HCT116 (cell line): ENCODE results near the gene PGBD1. TPM values are rescaled to one million over a fixed set of nuclear protein-coding genes. Genes with fewer than 3 reads are reported as not detected.

Experiments used
- ATAC-seq: fragments of 200-7000 bp; cut with Tn5 transposase; 2 replicates; pipeline ENCODE4 v1.9.1; 2020; ENCODE audit warnings: mild to moderate bottlenecking, moderate library complexity
- BruUV-seq: library from RNA; stranded (reverse); fragments of 400-500 nt; replicated peaks from 2 replicates; lab custom pipeline; 2021; lab: Mats Ljungman, UMichigan
- CTCF ChIA-PET: fragments of 300-600 bp; sonication (Branson Sonifier 250); formaldehyde crosslinking; loops from one replicate; lab custom pipeline; 2021; ENCODE audit warnings: antibody characterized with exemption; lab: Charles Lee
- POLR2A ChIA-PET: fragments of 300-600, 350-600 bp; sonication (Branson Sonifier 250); formaldehyde crosslinking; loops from one replicate; lab custom pipeline; 2021; ENCODE audit warnings: antibody characterized with exemption; lab: Charles Lee
- RAD21 ChIA-PET, 2 experiments: fragments of 300-600 bp; sonication (Branson Sonifier 250); formaldehyde crosslinking; loops; one replicate each; lab custom pipeline; 2023; ENCODE audit warnings: low total read pairs in 2 of 2; ENCODE audit not compliant: uncharacterized antibody in 2 of 2, unreplicated experiment in 2 of 2, low non-redundant PET in 1 of 2; lab: Charles Lee
- DNase-seq: peaks from one replicate; pipeline ENCODE4 v3.0.0-alpha.2; 2010; ENCODE audit warnings: low read depth, low spot score
- H2AFZ ChIP-seq: fragments of 200-600 bp; shearing (Covaris generic), sonication (generic); 2 replicates; pipeline ENCODE4 v1.6.1; 2017; ENCODE audit warnings: low read depth, mixed run types, mixed read lengths, antibody characterized with exemption, low read length; ENCODE audit not compliant: poor library complexity, severe bottlenecking
- H3K27ac ChIP-seq: 2 replicates; pipeline ENCODE4 v1.5.1; 2012; ENCODE audit warnings: low read depth, low read length
- H3K27me3 ChIP-seq: fragments of 200-600 bp; sonication (generic); 2 replicates; pipeline ENCODE4 v1.6.1; 2016; ENCODE audit warnings: mixed run types, low read length, mixed read lengths; ENCODE audit not compliant: insufficient read depth
- H3K36me3 ChIP-seq, 2 experiments: fragments of 200-500 bp in 1 of 2; fragments of 200-600 bp in 1 of 2; sonication (Bioruptor generic) in 1 of 2; sonication (generic) in 1 of 2; 2 replicates each; pipeline versions ENCODE4 v1.5.1 to v1.6.1; 2014 to 2016; ENCODE audit warnings: low read length in 2 of 2, inconsistent platforms in 1 of 2, mixed read lengths in 1 of 2, mixed run types in 1 of 2; ENCODE audit not compliant: insufficient read depth in 2 of 2, control insufficient read depth in 1 of 2
- H3K4me1 ChIP-seq, 2 experiments: fragments of 200-600 bp in 1 of 2; sonication (generic) in 1 of 2; 2 replicates each; pipeline versions ENCODE4 v1.5.1 to v1.6.1; 2012 to 2017; ENCODE audit warnings: low read length in 2 of 2, inconsistent platforms in 1 of 2, mild to moderate bottlenecking in 1 of 2, mixed read lengths in 1 of 2, mixed run types in 1 of 2, moderate library complexity in 1 of 2; ENCODE audit not compliant: insufficient read depth in 2 of 2, control insufficient read depth in 1 of 2
- H3K4me2 ChIP-seq: fragments of 200-600 bp; sonication (generic); 2 replicates; pipeline ENCODE4 v1.6.1; 2017; ENCODE audit warnings: mixed run types, low read length, mixed read lengths
- H3K4me3 ChIP-seq, 2 experiments: fragments of 200-600 bp in 1 of 2; sonication (generic) in 1 of 2; replicated peaks in 1 of 2; 2 replicates each; pipeline ENCODE4 v1.5.1; 2011 to 2016; ENCODE audit warnings: low read length in 2 of 2, control low read depth in 1 of 2, low read depth in 1 of 2, mild to moderate bottlenecking in 1 of 2, mixed read lengths in 1 of 2, mixed run types in 1 of 2
- H3K79me2 ChIP-seq: fragments of 200-600 bp; sonication (generic); 2 replicates; pipeline ENCODE4 v1.6.1; 2017; ENCODE audit warnings: mild to moderate bottlenecking, mixed run types, low read length, moderate library complexity, mixed read lengths; ENCODE audit not compliant: insufficient read depth
- H3K9ac ChIP-seq: fragments of 200-600 bp; sonication (generic); 2 replicates; pipeline ENCODE4 v1.6.1; 2016; ENCODE audit warnings: low read length, mixed read lengths
- H3K9me2 ChIP-seq: fragments of 200-600 bp; sonication (generic), shearing (Covaris generic); 2 replicates; pipeline ENCODE4 v1.6.1; 2017; ENCODE audit warnings: mixed run types, mild to moderate bottlenecking, moderate library complexity; ENCODE audit not compliant: insufficient read depth
- H3K9me3 ChIP-seq, 2 experiments: fragments of 200-500 bp in 1 of 2; fragments of 200-600 bp in 1 of 2; sonication (Bioruptor generic) in 1 of 2; sonication (generic) in 1 of 2; 2 replicates each; pipeline ENCODE4 v1.6.1; 2014 to 2017; ENCODE audit warnings: low read length in 2 of 2, mixed read lengths in 2 of 2, inconsistent platforms in 1 of 2, low read depth in 1 of 2, mild to moderate bottlenecking in 1 of 2, mixed run types in 1 of 2, moderate library complexity in 1 of 2; ENCODE audit not compliant: control insufficient read depth in 1 of 2, insufficient read depth in 1 of 2
- H4K20me1 ChIP-seq: fragments of 200-600 bp; sonication (generic), shearing (Covaris generic); 2 replicates; pipeline ENCODE4 v1.6.1; 2017; ENCODE audit warnings: mixed run types, mild to moderate bottlenecking, moderate library complexity; ENCODE audit not compliant: insufficient read depth
- CBX3 ChIP-seq: IDR thresholded peaks from 2 replicates; pipeline ENCODE4 v1.6.1; 2012; ENCODE audit warnings: low read depth
- CTCF ChIP-seq, 3 experiments: fragments of 200-600 bp in 1 of 3; sonication (generic) in 1 of 3; IDR thresholded peaks in 2 of 3; conservative IDR thresholded peaks in 1 of 3; 2 replicates each; pipeline ENCODE4 v1.5.1; 2012 to 2017; ENCODE audit warnings: low read depth in 2 of 3, low read length in 2 of 3, antibody characterized with exemption in 1 of 3, borderline replicate concordance in 1 of 3, control low read depth in 1 of 3, mild to moderate bottlenecking in 1 of 3, mixed read lengths in 1 of 3, mixed run types in 1 of 3, moderate library complexity in 1 of 3; ENCODE audit not compliant: insufficient read depth in 1 of 3
- ELF1 ChIP-seq: IDR thresholded peaks from 2 replicates; pipeline ENCODE4 v1.6.1; 2012; ENCODE audit warnings: low read depth, borderline replicate concordance
- EZH2 ChIP-seq: fragments of 200-600 bp; sonication (generic); IDR thresholded peaks from 2 replicates; pipeline ENCODE4 v1.6.1; 2017; ENCODE audit warnings: antibody characterized with exemption, mixed run types
- EZH2phosphoT487 ChIP-seq: fragments of 200-600 bp; IDR thresholded peaks from 2 replicates; pipeline ENCODE4 v1.6.1; 2018; ENCODE audit warnings: antibody characterized with exemption, borderline replicate concordance
- JUND ChIP-seq: IDR thresholded peaks from 2 replicates; pipeline ENCODE4 v1.6.1; 2012
- POLR2A ChIP-seq: IDR thresholded peaks from 2 replicates; pipeline ENCODE4 v1.7.0; 2011; ENCODE audit warnings: borderline replicate concordance; ENCODE audit not compliant: insufficient read depth, insufficient read length; ENCODE audit errors: extremely low read depth
- POLR2AphosphoS5 ChIP-seq: IDR thresholded peaks from 2 replicates; pipeline ENCODE4 v1.6.1; 2011; ENCODE audit warnings: mild to moderate bottlenecking, low read depth, low read length, moderate library complexity
- REST ChIP-seq: IDR thresholded peaks from 2 replicates; pipeline ENCODE4 v1.6.1; 2012; ENCODE audit warnings: low read depth
- SIN3A ChIP-seq: IDR thresholded peaks from 2 replicates; pipeline ENCODE4 v1.6.1; 2012; ENCODE audit warnings: low read depth
- SP1 ChIP-seq: IDR thresholded peaks from 2 replicates; pipeline ENCODE4 v1.6.1; 2012; ENCODE audit warnings: low read depth
- SRF ChIP-seq: IDR thresholded peaks from 2 replicates; pipeline ENCODE4 v1.6.1; 2012; ENCODE audit warnings: low read depth
- TCF7L2 ChIP-seq: IDR thresholded peaks from 2 replicates; pipeline ENCODE4 v1.7.0; 2011; ENCODE audit warnings: borderline replicate concordance, inconsistent platforms; ENCODE audit not compliant: insufficient read depth, insufficient read length; ENCODE audit errors: extremely low read depth
- YY1 ChIP-seq: IDR thresholded peaks from 2 replicates; pipeline ENCODE4 v1.6.1; 2011; ENCODE audit warnings: low read length, low read depth, moderate library complexity, mild to moderate bottlenecking; ENCODE audit not compliant: insufficient replicate concordance; ENCODE audit errors: extremely low read depth
- ZBTB33 ChIP-seq: IDR thresholded peaks from 2 replicates; pipeline ENCODE4 v1.6.1; 2011; ENCODE audit warnings: mild to moderate bottlenecking, low read length, moderate library complexity; ENCODE audit not compliant: insufficient replicate concordance; ENCODE audit errors: extremely low read depth
- ZFX ChIP-seq: fragments of 450-650 bp; IDR thresholded peaks from 2 replicates; pipeline ENCODE4 v1.6.1; 2017
- intact Hi-C: fragments of 100-400 bp; cut with micrococcal nuclease; formaldehyde crosslinking; loops from 2 replicates; pipeline ENCODE4 v1.10.0; 2022
- total RNA-seq: library from RNA; stranded (reverse); gene quantifications from one replicate; pipeline ENCODE4 v1.2.1, GENCODE V29; 2021; ENCODE audit not compliant: unreplicated experiment

Gene PGBD1
- total RNA-seq, 1 experiment from 2014 or later = 3.6 TPM

DNA sequence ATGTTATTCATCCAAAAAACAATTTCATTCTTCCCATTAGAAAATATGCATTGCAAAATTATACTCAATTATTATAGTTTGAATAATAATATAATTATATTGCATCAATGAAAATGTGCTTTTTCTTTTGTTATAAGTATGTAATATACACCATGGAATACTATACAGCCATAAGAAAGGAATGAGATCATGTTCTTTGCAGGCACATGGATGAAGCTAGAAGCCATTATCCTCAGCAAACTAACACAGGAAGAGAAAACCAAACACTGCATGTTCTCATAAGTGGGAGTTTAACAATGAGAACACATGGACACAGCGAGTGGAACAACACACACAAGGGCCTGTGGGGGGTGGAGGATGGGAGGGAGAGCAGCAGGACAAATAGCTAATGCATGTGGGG, 24.3 kb upstream of the PGBD1 start:
- H3K9me2 ChIP-seq = no peaks in the 10 kb centered on the region
- no peak overlapping the region for H3K27ac ChIP-seq
- no peak for ATAC-seq
- H3K4me2 ChIP-seq = no peak overlapping the region
- peaks cover 0 to 9% of the 10 kb centered on the region in 2 experiments; a peak in 1 of 4 replicates for H3K4me1 ChIP-seq
- H3K27me3 ChIP-seq = no peaks in the 10 kb centered on the region
- H3K36me3 ChIP-seq = no peaks in the 10 kb centered on the region
- POLR2A ChIA-PET = no interaction called here
- no peak overlapping the region for H3K9ac ChIP-seq
- DNase-seq = no peak
- no peaks in the 10 kb centered on the region for H4K20me1 ChIP-seq
- TF ChIP-seq SIN3A (no peak), ELF1 (no peak), REST (no peak), JUND (no peak), YY1 (no peak), SP1 (no peak), ZFX (no peak), POLR2A (no peak), SRF (no peak), POLR2AphosphoS5 (no peak), EZH2 (no peak), ZBTB33 (no peak), CBX3 (no peak), TCF7L2 (no peak), EZH2phosphoT487 (no peak), CTCF (IDR thresholded peaks at IDR 0.05 in 2 of 3, conservative IDR thresholded peaks at IDR 0.05 in 1 of 3; ENCODE audit: borderline replicate concordance in 1 of 3, insufficient read depth in 1 of 3, low read depth in 2 of 3, low read length in 2 of 3) (no peak)
- H2AFZ ChIP-seq = no peak overlapping the region
- H3K79me2 ChIP-seq = no peaks in the 10 kb centered on the region; the same call in 1 of the 2 replicates
- no peaks in the 10 kb centered on the region for H3K9me3 ChIP-seq
- H3K4me3 ChIP-seq = no peak overlapping the region
- intact Hi-C loops = no loop called here
- CTCF ChIA-PET = no interaction called here
- RAD21 ChIA-PET = no interaction called here
- BruUV-seq = no TSS peak
